Measurements from ENCODE around the gene AIP.

DNA sequence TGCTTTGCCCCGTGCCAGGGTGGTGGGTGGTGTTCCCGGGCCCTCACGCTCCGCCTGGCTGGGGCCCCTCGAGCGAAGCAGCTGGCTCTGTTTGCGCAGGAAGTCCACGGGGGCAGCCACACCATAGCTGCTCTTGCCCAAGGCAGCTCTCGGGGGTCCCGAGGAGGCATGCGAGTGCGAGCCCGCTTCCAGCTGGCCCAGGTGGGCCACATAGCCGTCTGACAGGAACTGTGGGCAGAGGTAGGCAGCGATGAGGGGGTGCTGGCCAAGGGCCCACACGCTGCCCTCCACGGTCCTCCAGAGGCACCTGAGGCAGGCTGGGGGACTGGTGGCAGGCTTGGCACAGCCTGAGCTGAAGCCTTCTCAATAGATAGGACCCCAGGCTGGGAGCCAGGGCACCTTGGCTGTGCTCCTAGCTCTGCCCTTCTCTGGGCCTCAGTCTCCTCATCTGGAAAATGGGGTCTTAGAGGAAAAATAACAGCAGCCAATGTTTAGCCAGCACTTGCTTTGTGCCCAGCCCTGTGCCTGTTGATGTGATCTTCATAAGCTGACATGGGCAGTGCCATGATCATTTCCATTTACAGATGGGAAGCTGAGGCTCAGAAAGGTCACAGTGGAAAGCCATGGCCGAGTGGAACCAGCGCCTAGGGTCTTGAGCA lies 9.4 kb downstream of the AIP start:
- TF ChIP-seq CTCF (conservative IDR thresholded peaks at IDR 0.05; ENCODE audit: low read length) (no peak), EZH2phosphoT487 (IDR thresholded peaks at IDR 0.05; ENCODE audit: borderline replicate concordance) (no peak)

Data from Loucy (cell line).